WTC11 (cell line): ENCODE measurements around the gene SPINT2. TPM values are rescaled to one million over a fixed set of nuclear protein-coding genes. Genes with fewer than 3 reads are reported as not detected.

Experiments
- ATAC-seq: fragments of 200-7000 bp; cut with Tn5 transposase; 2 replicates; pipeline ENCODE4 v1.10.0; 2021; ENCODE audit warnings: mild to moderate bottlenecking, moderate library complexity
- CTCF ChIA-PET: fragments of 300-600 bp; sonication (Branson Sonifier 250); formaldehyde crosslinking; loops from one replicate; lab custom pipeline; 2021; ENCODE audit warnings: antibody characterized with exemption; lab: Charles Lee
- POLR2A ChIA-PET: fragments of 350-600 bp; sonication (Branson Sonifier 250); formaldehyde crosslinking; loops from one replicate; lab custom pipeline; 2021; ENCODE audit warnings: antibody characterized with exemption; lab: Charles Lee
- DNase-seq: peaks from one replicate; pipeline ENCODE4 v3.0.0; 2021; ENCODE audit warnings: low spot score
- H3K27ac Mint-ChIP-seq: 2 replicates; pipeline ENCODE4 v1.8.0; 2021; ENCODE audit warnings: mixed read lengths
- H3K27me3 Mint-ChIP-seq: 2 replicates; pipeline ENCODE4 v1.8.0; 2021; ENCODE audit warnings: low read depth, mild to moderate bottlenecking, moderate library complexity, mixed read lengths
- H3K36me3 Mint-ChIP-seq: 2 replicates; pipeline ENCODE4 v1.8.0; 2021; ENCODE audit warnings: mixed read lengths
- H3K4me1 Mint-ChIP-seq: 2 replicates; pipeline ENCODE4 v1.8.0; 2022; ENCODE audit warnings: mixed read lengths
- H3K4me3 Mint-ChIP-seq: 2 replicates; pipeline ENCODE4 v1.8.0; 2021; ENCODE audit warnings: mild to moderate bottlenecking, moderate library complexity, mixed read lengths
- H3K9me3 Mint-ChIP-seq: 2 replicates; pipeline ENCODE4 v1.8.0; 2021; ENCODE audit warnings: mixed read lengths
- ELF4 ChIP-seq: sonication (generic); formaldehyde crosslinking; IDR thresholded peaks from 2 replicates; pipeline ENCODE4 v1.8.1; 2022; ENCODE audit warnings: low read depth, mild to moderate bottlenecking, moderate library complexity, missing genetic modification reagents
- ESRRA ChIP-seq: sonication (generic); formaldehyde crosslinking; IDR thresholded peaks from 2 replicates; pipeline ENCODE4 v1.8.1; 2022; ENCODE audit warnings: mild to moderate bottlenecking, missing genetic modification reagents, borderline replicate concordance
- FOXJ3 ChIP-seq: sonication (generic); formaldehyde crosslinking; IDR thresholded peaks from 2 replicates; pipeline ENCODE4 v1.9.0; 2021; ENCODE audit warnings: missing genetic modification reagents, mild to moderate bottlenecking, borderline replicate concordance
- FOXK1 ChIP-seq: sonication (generic); formaldehyde crosslinking; IDR thresholded peaks from 2 replicates; pipeline ENCODE4 v1.8.0; 2022; ENCODE audit warnings: mild to moderate bottlenecking, moderate library complexity, missing genetic modification reagents
- GABPB1 ChIP-seq: sonication (generic); formaldehyde crosslinking; IDR thresholded peaks from 2 replicates; pipeline ENCODE4 v1.8.1; 2023; ENCODE audit warnings: mild to moderate bottlenecking, missing genetic modification reagents
- KAT7 ChIP-seq: sonication (generic); formaldehyde crosslinking; IDR thresholded peaks from 2 replicates; pipeline ENCODE4 v1.8.1; 2023; ENCODE audit warnings: missing genetic modification reagents, mild to moderate bottlenecking, borderline replicate concordance
- MYBL2 ChIP-seq: sonication (generic); formaldehyde crosslinking; IDR thresholded peaks from 2 replicates; pipeline ENCODE4 v1.8.1; 2023; ENCODE audit warnings: mild to moderate bottlenecking, moderate library complexity, missing genetic modification reagents
- NFE2L1 ChIP-seq: sonication (generic); formaldehyde crosslinking; IDR thresholded peaks from 2 replicates; pipeline ENCODE4 v1.8.1; 2023; ENCODE audit warnings: missing genetic modification reagents
- PRRX2 ChIP-seq: fragments of 250-450 bp; sonication (Bioruptor Pico); IDR thresholded peaks from 2 replicates; pipeline ENCODE4 v1.8.0; 2021; ENCODE audit warnings: mild to moderate bottlenecking
- TEAD1 ChIP-seq: sonication (generic); formaldehyde crosslinking; IDR thresholded peaks from 2 replicates; pipeline ENCODE4 v1.8.0; 2022; ENCODE audit warnings: mild to moderate bottlenecking, missing genetic modification reagents
- ZNF232 ChIP-seq: sonication (generic); formaldehyde crosslinking; IDR thresholded peaks from 2 replicates; pipeline ENCODE4 v1.8.0; 2022; ENCODE audit warnings: mild to moderate bottlenecking, missing genetic modification reagents
- ZNF263 ChIP-seq: sonication (generic); formaldehyde crosslinking; IDR thresholded peaks from 2 replicates; pipeline ENCODE4 v1.8.1; 2022; ENCODE audit warnings: low read depth, mild to moderate bottlenecking, moderate library complexity, missing genetic modification reagents
- total RNA-seq: library from RNA; stranded (reverse); gene quantifications from 3 replicates; pipeline ENCODE4 v1.2.3, GENCODE V29; 2021
- TF ChIP-seq, protein P1 (sequence below): sonication (generic); formaldehyde crosslinking; IDR thresholded peaks from 2 replicates; pipeline ENCODE4 v1.8.1; 2023; ENCODE audit warnings: mild to moderate bottlenecking, missing genetic modification reagents, moderate library complexity
- TF ChIP-seq, protein P2 (sequence below): sonication (generic); formaldehyde crosslinking; IDR thresholded peaks from 2 replicates; pipeline ENCODE4 v1.8.1; 2023; ENCODE audit warnings: mild to moderate bottlenecking, missing genetic modification reagents, moderate library complexity
- TF ChIP-seq, protein P3 (sequence below): sonication (generic); formaldehyde crosslinking; IDR thresholded peaks from 2 replicates; pipeline ENCODE4 v1.8.0; 2022; ENCODE audit warnings: mild to moderate bottlenecking, missing genetic modification reagents
- TF ChIP-seq, protein P4 (sequence below): sonication (generic); formaldehyde crosslinking; conservative IDR thresholded peaks from 2 replicates; pipeline ENCODE4 v1.8.1; 2023; ENCODE audit warnings: mild to moderate bottlenecking, low read depth, missing genetic modification reagents, moderate library complexity
- TF ChIP-seq, protein P5 (sequence below): fragments of 250-450 bp; sonication (Bioruptor Pico); IDR thresholded peaks from 2 replicates; pipeline ENCODE4 v1.9.0; 2021; ENCODE audit warnings: mild to moderate bottlenecking, borderline replicate concordance
- TF ChIP-seq, protein P6 (sequence below): sonication (generic); formaldehyde crosslinking; conservative IDR thresholded peaks from 2 replicates; pipeline ENCODE4 v1.8.1; 2022; ENCODE audit warnings: mild to moderate bottlenecking, missing genetic modification reagents
- TF ChIP-seq, protein P7 (sequence below): sonication (generic); formaldehyde crosslinking; IDR thresholded peaks from 2 replicates; pipeline ENCODE4 v1.8.1; 2022; ENCODE audit warnings: low read depth, missing genetic modification reagents, borderline replicate concordance
- TF ChIP-seq, protein P8 (sequence below): sonication (generic); formaldehyde crosslinking; IDR thresholded peaks from 2 replicates; pipeline ENCODE4 v1.8.1; 2022; ENCODE audit warnings: missing genetic modification reagents, borderline replicate concordance

The SPINT2 gene
- total RNA-seq, 1 experiment from 2014 or later = 335 TPM

DNA sequence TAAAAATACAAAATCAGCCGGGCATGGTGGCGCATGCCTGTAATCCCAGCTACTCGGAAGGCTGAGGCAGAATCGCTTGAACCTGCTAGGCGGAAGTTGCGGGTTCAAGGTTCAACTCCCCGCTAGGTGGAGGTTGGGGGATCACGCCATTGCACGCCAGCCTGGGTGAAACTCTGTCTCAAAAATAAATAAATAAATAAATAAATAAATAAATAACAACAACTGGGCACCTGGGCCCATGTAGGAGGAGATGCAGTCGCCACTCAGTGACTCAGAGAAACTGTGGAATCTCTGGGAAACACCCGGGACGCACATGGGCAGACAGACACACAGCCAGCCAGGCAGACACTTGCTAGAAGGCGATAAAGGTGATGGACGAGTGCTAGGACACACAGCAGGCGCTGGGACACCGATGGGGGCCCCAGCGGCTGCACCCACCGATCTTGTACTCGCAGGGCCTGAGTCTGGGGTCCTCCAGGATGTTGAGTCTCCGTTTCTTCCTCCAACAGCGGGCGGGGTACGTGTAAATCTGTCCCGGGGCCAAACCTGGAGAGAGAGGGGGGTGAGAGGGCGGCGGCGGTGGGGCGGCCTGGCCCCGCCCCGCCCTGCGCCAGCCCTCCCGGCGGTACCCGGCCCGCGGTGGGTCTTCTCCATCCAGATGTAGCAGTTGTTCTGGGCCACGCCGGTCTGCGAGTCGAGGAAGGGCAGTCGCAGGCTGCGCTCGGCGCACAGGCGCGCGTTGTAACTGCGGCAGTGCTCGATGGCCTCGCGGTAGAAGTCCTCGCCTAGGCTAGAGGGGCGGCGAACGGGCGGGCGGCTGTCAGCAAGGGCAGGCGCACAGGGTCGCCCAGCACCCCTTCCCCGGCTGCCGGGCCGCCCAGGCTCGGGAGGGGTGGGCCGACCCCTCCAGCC lies 42.2 kb upstream of the SPINT2 start:
- no peaks in the 10 kb centered on the region for H3K9me3 Mint-ChIP-seq
- DNase-seq (no peak), ATAC-seq (no peak; the same call in 1 of the 2 replicates)
- peaks cover 17% of the 10 kb centered on the region for H3K4me1 Mint-ChIP-seq
- TF ChIP-seq, protein P1, sequence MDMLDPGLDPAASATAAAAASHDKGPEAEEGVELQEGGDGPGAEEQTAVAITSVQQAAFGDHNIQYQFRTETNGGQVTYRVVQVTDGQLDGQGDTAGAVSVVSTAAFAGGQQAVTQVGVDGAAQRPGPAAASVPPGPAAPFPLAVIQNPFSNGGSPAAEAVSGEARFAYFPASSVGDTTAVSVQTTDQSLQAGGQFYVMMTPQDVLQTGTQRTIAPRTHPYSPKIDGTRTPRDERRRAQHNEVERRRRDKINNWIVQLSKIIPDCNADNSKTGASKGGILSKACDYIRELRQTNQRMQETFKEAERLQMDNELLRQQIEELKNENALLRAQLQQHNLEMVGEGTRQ (CRISPR knock-in tag) = no peak
- TF ChIP-seq FOXK1 (no peak), PRRX2 (CRISPR knock-in tag) (no peak), ZNF232 (CRISPR knock-in tag) (no peak), ESRRA (no peak), NFE2L1 (no peak), MYBL2 (CRISPR knock-in tag) (no peak), GABPB1 (CRISPR knock-in tag) (no peak), FOXJ3 (CRISPR knock-in tag) (no peak)
- TF ChIP-seq, protein P2, sequence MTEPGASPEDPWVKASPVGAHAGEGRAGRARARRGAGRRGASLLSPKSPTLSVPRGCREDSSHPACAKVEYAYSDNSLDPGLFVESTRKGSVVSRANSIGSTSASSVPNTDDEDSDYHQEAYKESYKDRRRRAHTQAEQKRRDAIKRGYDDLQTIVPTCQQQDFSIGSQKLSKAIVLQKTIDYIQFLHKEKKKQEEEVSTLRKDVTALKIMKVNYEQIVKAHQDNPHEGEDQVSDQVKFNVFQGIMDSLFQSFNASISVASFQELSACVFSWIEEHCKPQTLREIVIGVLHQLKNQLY (CRISPR knock-in tag) = no peak
- TF ChIP-seq, protein P3, sequence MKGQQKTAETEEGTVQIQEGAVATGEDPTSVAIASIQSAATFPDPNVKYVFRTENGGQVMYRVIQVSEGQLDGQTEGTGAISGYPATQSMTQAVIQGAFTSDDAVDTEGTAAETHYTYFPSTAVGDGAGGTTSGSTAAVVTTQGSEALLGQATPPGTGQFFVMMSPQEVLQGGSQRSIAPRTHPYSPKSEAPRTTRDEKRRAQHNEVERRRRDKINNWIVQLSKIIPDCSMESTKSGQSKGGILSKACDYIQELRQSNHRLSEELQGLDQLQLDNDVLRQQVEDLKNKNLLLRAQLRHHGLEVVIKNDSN (CRISPR knock-in tag) = no peak
- no peaks in the 10 kb centered on the region for H3K36me3 Mint-ChIP-seq
- H3K27me3 Mint-ChIP-seq = peaks cover 5% of the 10 kb centered on the region; the same call in 1 of the 2 replicates
- no peak overlapping the region for H3K4me3 Mint-ChIP-seq
- no peak overlapping the region for H3K27ac Mint-ChIP-seq
- CTCF ChIA-PET = interaction anchor here (0.9 kb wide), 1 partner anchor 35 kb away, joined by 3 read pairs; no protein-coding TSS in a partner anchor
- POLR2A ChIA-PET = no interaction called here

DNA sequence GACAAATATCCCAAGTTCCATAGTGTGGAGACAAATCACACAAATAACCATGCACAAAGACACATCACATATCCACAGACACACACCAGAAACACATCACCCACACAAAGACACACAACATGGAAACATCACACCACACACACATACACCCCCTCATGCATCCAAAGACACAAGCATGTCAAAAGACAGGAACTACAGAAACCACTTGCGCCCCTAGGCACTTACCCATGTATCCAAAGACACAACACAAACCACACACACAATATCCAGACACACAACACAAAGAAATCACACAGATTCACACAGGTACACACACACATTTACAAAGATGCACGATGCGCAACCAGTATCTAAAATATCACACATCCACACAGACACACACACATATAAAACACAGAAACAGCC lies 41.3 kb upstream of the SPINT2 start:
- DNase-seq (no peak), ATAC-seq (no peak)
- peaks cover 25% of the 10 kb centered on the region for H3K4me1 Mint-ChIP-seq
- ChIA-PET CTCF (no interaction called here), POLR2A (no interaction called here)
- H3K27me3 Mint-ChIP-seq = peaks cover 13% of the 10 kb centered on the region
- H3K4me3 Mint-ChIP-seq = peak overlapping the region; percentile 80
- no peaks in the 10 kb centered on the region for H3K9me3 Mint-ChIP-seq
- no peaks in the 10 kb centered on the region for H3K36me3 Mint-ChIP-seq
- H3K27ac Mint-ChIP-seq = peak overlapping the region; percentile 28
- TF ChIP-seq, protein P4, sequence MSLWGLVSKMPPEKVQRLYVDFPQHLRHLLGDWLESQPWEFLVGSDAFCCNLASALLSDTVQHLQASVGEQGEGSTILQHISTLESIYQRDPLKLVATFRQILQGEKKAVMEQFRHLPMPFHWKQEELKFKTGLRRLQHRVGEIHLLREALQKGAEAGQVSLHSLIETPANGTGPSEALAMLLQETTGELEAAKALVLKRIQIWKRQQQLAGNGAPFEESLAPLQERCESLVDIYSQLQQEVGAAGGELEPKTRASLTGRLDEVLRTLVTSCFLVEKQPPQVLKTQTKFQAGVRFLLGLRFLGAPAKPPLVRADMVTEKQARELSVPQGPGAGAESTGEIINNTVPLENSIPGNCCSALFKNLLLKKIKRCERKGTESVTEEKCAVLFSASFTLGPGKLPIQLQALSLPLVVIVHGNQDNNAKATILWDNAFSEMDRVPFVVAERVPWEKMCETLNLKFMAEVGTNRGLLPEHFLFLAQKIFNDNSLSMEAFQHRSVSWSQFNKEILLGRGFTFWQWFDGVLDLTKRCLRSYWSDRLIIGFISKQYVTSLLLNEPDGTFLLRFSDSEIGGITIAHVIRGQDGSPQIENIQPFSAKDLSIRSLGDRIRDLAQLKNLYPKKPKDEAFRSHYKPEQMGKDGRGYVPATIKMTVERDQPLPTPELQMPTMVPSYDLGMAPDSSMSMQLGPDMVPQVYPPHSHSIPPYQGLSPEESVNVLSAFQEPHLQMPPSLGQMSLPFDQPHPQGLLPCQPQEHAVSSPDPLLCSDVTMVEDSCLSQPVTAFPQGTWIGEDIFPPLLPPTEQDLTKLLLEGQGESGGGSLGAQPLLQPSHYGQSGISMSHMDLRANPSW (CRISPR knock-in tag) = no peak
- TF ChIP-seq ZNF263 (no peak), TEAD1 (CRISPR knock-in tag) (no peak), KAT7 (CRISPR knock-in tag) (no peak), ELF4 (CRISPR knock-in tag) (no peak)
- TF ChIP-seq, protein P5, sequence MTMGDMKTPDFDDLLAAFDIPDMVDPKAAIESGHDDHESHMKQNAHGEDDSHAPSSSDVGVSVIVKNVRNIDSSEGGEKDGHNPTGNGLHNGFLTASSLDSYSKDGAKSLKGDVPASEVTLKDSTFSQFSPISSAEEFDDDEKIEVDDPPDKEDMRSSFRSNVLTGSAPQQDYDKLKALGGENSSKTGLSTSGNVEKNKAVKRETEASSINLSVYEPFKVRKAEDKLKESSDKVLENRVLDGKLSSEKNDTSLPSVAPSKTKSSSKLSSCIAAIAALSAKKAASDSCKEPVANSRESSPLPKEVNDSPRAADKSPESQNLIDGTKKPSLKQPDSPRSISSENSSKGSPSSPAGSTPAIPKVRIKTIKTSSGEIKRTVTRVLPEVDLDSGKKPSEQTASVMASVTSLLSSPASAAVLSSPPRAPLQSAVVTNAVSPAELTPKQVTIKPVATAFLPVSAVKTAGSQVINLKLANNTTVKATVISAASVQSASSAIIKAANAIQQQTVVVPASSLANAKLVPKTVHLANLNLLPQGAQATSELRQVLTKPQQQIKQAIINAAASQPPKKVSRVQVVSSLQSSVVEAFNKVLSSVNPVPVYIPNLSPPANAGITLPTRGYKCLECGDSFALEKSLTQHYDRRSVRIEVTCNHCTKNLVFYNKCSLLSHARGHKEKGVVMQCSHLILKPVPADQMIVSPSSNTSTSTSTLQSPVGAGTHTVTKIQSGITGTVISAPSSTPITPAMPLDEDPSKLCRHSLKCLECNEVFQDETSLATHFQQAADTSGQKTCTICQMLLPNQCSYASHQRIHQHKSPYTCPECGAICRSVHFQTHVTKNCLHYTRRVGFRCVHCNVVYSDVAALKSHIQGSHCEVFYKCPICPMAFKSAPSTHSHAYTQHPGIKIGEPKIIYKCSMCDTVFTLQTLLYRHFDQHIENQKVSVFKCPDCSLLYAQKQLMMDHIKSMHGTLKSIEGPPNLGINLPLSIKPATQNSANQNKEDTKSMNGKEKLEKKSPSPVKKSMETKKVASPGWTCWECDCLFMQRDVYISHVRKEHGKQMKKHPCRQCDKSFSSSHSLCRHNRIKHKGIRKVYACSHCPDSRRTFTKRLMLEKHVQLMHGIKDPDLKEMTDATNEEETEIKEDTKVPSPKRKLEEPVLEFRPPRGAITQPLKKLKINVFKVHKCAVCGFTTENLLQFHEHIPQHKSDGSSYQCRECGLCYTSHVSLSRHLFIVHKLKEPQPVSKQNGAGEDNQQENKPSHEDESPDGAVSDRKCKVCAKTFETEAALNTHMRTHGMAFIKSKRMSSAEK (CRISPR knock-in tag) = no peak
- TF ChIP-seq, protein P6, sequence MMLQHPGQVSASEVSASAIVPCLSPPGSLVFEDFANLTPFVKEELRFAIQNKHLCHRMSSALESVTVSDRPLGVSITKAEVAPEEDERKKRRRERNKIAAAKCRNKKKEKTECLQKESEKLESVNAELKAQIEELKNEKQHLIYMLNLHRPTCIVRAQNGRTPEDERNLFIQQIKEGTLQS (CRISPR knock-in tag) = no peak
- TF ChIP-seq, protein P7, sequence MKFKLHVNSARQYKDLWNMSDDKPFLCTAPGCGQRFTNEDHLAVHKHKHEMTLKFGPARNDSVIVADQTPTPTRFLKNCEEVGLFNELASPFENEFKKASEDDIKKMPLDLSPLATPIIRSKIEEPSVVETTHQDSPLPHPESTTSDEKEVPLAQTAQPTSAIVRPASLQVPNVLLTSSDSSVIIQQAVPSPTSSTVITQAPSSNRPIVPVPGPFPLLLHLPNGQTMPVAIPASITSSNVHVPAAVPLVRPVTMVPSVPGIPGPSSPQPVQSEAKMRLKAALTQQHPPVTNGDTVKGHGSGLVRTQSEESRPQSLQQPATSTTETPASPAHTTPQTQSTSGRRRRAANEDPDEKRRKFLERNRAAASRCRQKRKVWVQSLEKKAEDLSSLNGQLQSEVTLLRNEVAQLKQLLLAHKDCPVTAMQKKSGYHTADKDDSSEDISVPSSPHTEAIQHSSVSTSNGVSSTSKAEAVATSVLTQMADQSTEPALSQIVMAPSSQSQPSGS (CRISPR knock-in tag) = no peak
- TF ChIP-seq, protein P8, sequence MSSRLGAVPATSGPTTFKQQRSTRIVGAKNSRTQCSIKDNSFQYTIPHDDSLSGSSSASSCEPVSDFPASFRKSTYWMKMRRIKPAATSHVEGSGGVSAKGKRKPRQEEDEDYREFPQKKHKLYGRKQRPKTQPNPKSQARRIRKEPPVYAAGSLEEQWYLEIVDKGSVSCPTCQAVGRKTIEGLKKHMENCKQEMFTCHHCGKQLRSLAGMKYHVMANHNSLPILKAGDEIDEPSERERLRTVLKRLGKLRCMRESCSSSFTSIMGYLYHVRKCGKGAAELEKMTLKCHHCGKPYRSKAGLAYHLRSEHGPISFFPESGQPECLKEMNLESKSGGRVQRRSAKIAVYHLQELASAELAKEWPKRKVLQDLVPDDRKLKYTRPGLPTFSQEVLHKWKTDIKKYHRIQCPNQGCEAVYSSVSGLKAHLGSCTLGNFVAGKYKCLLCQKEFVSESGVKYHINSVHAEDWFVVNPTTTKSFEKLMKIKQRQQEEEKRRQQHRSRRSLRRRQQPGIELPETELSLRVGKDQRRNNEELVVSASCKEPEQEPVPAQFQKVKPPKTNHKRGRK (CRISPR knock-in tag) = no peak
